NT2/D1 (cell line): ENCODE data around the gene UBAP2.
"Not testable (repeated sequence)": the region's sequence is repeated elsewhere in the genome, so short reads cannot be mapped to it uniquely, and the experiment has no call there.

Experiments
- DNase-seq: peaks from one replicate; pipeline ENCODE4 v3.0.0-alpha.2; 2011; ENCODE audit warnings: low read depth, low spot score
- H3K27me3 ChIP-seq: 2 replicates; pipeline ENCODE4 v1.6.0; 2011; ENCODE audit warnings: mild to moderate bottlenecking; ENCODE audit not compliant: insufficient read length, insufficient read depth
- H3K36me3 ChIP-seq: 2 replicates; pipeline ENCODE4 v1.6.1; 2011; ENCODE audit warnings: mild to moderate bottlenecking, low read length, mixed read lengths; ENCODE audit not compliant: insufficient read depth, insufficient read length
- H3K4me1 ChIP-seq: 2 replicates; pipeline ENCODE4 v1.5.1; 2011; ENCODE audit not compliant: insufficient read depth, insufficient read length
- H3K4me3 ChIP-seq: 2 replicates; pipeline ENCODE4 v1.5.1; 2011; ENCODE audit warnings: low read depth; ENCODE audit not compliant: insufficient read length
- H3K9ac ChIP-seq: 2 replicates; pipeline ENCODE4 v1.6.0; 2011; ENCODE audit warnings: low read depth; ENCODE audit not compliant: insufficient read length
- H3K9me3 ChIP-seq: 2 replicates; pipeline ENCODE4 v1.5.1; 2011; ENCODE audit warnings: mild to moderate bottlenecking, low read length; ENCODE audit not compliant: insufficient read depth
- SUZ12 ChIP-seq: IDR thresholded peaks from 2 replicates; pipeline ENCODE4 v1.6.1; 2011; ENCODE audit not compliant: insufficient read length, insufficient read depth; ENCODE audit errors: extremely low read depth
- YY1 ChIP-seq: IDR thresholded peaks from 2 replicates; pipeline ENCODE4 v1.6.1; 2011; ENCODE audit not compliant: insufficient read length, insufficient read depth
- ZNF274 ChIP-seq: IDR thresholded peaks from 2 replicates; pipeline ENCODE4 v1.6.1; 2011; ENCODE audit warnings: mild to moderate bottlenecking, low read depth, low read length

The UBAP2 gene

DNA sequence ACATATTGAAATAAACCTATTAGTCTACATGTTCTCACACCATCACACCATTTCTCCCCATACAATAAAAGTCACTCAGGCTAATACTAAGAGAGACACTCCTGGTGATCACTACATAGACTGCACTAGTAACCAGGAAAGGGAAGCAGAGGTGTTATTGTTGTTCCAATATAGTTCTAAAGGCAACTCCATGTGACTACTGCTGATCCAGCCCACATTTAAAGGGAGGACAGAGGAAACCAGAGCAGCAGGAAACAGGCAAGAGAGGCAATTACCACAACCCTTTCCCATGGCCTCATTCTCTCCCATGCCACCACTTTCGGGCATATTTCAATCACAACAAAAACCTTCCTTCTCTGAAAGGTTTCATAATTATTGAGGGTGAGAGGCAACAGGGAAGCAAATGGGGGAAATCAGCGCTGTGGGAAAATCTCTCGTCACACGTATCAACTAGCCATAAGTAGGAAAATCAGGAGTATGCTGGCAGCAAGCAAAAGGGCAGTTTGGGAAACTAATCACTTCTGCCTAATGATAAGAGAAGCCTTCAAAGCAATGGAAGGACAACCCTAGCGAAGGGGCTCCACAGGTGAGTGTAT lies 1.8 kb downstream of the UBAP2 start:
- Histone ChIP-seq H3K9me3 (no peaks in the 10 kb centered on the region), H3K9ac (peak overlapping the region; percentile 99), H3K27me3 (no peaks in the 10 kb centered on the region), H3K4me1 (peaks cover 2% of the 10 kb centered on the region), H3K36me3 (peaks cover 33% of the 10 kb centered on the region), H3K4me3 (peak overlapping the region; percentile 98)
- TF ChIP-seq YY1 (no peak), ZNF274 (no peak), SUZ12 (no peak)
- DNase-seq = no peak

- Histone ChIP-seq H3K9ac (no peak overlapping the region), H3K4me1 (peaks cover 2% of the 10 kb centered on the region), H3K4me3 (no peak overlapping the region), H3K9me3 (0 out of 2 replicates have a peak, but pooled peaks cover 2% of the 10 kb centered on the region), H3K36me3 (peaks cover 40% of the 10 kb centered on the region), H3K27me3 (no peaks in the 10 kb centered on the region)
- DNase-seq = no peak
- no peak for TF ChIP-seq YY1
- no peak for TF ChIP-seq SUZ12
- TF ChIP-seq ZNF274 = no peak
Measured at GRCh38 chr9:34045903-34046302, 2.8 kb downstream of the UBAP2 start.

DNA sequence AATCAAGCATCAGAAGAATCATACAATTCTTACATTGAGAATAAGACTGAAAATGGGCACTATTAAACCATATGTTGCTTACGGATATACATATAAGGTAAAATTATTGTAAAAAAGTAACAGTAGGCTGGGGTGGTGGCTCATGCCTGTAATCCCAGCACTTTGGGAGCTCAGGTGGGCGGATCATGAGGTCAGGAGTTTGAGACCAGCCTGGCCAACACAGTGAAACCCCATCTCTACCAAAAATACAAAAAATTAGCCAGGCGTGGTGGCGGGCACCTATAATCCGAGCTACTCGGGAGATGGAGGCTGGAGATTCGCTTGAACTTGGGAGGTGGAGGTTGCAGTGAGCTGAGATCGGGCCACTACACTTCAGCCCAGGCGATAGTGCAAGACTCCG lies 6.6 kb downstream of the UBAP2 start:
- H3K36me3 ChIP-seq = peaks cover 62% of the 10 kb centered on the region
- not testable (repeated sequence) for DNase-seq

DNA sequence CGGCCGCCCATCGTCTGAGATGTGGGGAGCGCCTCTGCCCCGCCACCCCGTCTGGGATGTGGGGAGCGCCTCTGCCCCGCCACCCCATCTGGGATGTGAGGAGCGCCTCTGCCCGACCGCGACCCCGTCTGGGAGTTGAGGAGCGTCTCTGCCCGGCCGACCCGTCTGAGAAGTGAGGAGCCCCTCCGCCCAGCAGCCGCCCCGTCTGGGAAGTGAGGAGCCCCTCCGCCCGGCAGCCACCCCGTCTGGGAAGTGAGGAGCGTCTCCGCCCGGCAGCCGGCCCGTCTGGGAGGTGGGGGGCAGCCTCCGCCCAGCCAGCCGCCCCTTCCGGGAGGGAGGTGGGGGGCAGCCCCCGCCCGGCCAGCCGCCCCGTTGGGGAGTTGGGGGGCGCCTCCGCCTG lies 9.8 kb downstream of the UBAP2 start:
- H3K4me3 ChIP-seq, DNase-seq, H3K27me3 ChIP-seq, H3K4me1 ChIP-seq, H3K9ac ChIP-seq: not testable (repeated sequence)
- peaks cover 14% of the 10 kb centered on the region; the same call in 1 of the 2 replicates for H3K9me3 ChIP-seq
- peaks cover 53% of the 10 kb centered on the region for H3K36me3 ChIP-seq

More for the DNA sequence above, 6.6 kb downstream of the UBAP2 start:
- not testable (repeated sequence) for H3K4me3 ChIP-seq, H3K9ac ChIP-seq, H3K4me1 ChIP-seq, H3K27me3 ChIP-seq
- peaks cover 14% of the 10 kb centered on the region; the same call in 1 of the 2 replicates for H3K9me3 ChIP-seq

GRCh38 chr9:34037626-34038025 lies 11.1 kb downstream of the UBAP2 start:
- no peak for DNase-seq
- H3K4me1 ChIP-seq = peaks cover 3% of the 10 kb centered on the region
- H3K9me3 ChIP-seq = peaks cover 14% of the 10 kb centered on the region; the same call in 1 of the 2 replicates
- no peak overlapping the region for H3K9ac ChIP-seq
- H3K27me3 ChIP-seq = no peaks in the 10 kb centered on the region
- no peak overlapping the region for H3K4me3 ChIP-seq
- TF ChIP-seq SUZ12 (no peak), YY1 (no peak), ZNF274 (no peak)
- peaks cover 44% of the 10 kb centered on the region for H3K36me3 ChIP-seq

DNA sequence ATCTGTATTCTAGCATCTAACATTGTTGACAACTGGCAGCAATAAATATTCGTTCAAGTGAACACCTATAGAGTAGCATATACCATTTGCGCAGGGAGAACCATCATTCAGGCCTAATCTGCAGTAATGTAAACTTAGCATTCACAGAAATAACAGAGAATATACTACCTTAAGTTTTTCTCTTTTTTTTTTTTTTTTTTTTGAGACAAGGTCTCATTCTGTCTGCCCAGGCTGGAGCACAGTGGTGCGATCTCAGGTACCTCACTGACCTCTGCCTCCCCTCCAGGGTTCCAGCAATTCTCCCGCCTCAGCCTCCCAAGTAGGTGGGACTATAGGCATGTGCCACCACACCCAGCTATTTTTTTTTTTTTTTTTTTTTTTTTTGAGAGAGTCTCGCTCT lies 12.1 kb downstream of the UBAP2 start:
- TF ChIP-seq YY1 = no peak
- TF ChIP-seq SUZ12 = no peak
- TF ChIP-seq ZNF274 = no peak
- H3K9me3 ChIP-seq = peaks cover 14% of the 10 kb centered on the region; the same call in 1 of the 2 replicates
- H3K9ac ChIP-seq = no peak overlapping the region
- DNase-seq = no peak
- peaks cover 44% of the 10 kb centered on the region for H3K36me3 ChIP-seq
- no peaks in the 10 kb centered on the region for H3K27me3 ChIP-seq
- H3K4me3 ChIP-seq = no peak overlapping the region
- peaks cover 3% of the 10 kb centered on the region for H3K4me1 ChIP-seq

GRCh38 chr9:34035656-34036055 lies 13.0 kb downstream of the UBAP2 start:
- Histone ChIP-seq H3K9me3 (peaks cover 10% of the 10 kb centered on the region; the same call in 1 of the 2 replicates), H3K27me3 (no peaks in the 10 kb centered on the region), H3K4me3 (no peak overlapping the region), H3K9ac (no peak overlapping the region), H3K36me3 (peaks cover 41% of the 10 kb centered on the region), H3K4me1 (peaks cover 3% of the 10 kb centered on the region)
- TF ChIP-seq YY1 (no peak), ZNF274 (no peak), SUZ12 (no peak)
- DNase-seq = no peak

DNA sequence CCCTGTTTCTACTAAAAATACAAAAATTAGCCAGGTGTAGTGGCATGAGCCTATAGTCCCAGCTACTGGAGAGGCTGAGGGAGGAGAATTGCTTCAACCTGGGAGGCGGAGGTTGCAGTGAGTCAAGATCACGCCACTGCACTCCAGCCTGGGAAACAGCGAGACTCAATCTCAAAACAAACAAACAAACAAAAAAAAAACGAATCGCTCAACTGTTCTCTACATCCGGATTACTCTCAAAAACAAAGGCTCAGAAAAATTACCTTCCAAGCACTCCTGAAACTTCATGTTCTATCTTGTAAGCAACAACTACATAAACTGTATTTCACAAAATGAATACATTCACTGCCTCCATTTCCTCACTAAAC lies 14.0 kb downstream of the UBAP2 start:
- peaks cover 33% of the 10 kb centered on the region for H3K36me3 ChIP-seq
- no peaks in the 10 kb centered on the region for H3K27me3 ChIP-seq
- H3K9ac ChIP-seq = no peak overlapping the region
- H3K4me1 ChIP-seq = peaks cover 3% of the 10 kb centered on the region
- peaks cover under 1% of the 10 kb centered on the region; the same call in 1 of the 2 replicates for H3K9me3 ChIP-seq
- no peak for DNase-seq
- H3K4me3 ChIP-seq = no peak overlapping the region
- TF ChIP-seq SUZ12 (no peak), YY1 (no peak), ZNF274 (no peak)
